DND-41 (cell line): ENCODE data around the gene MRPS17.

ENCODE experiments used
- ATAC-seq: fragments of 200-7000 bp; cut with Tn5 transposase; 3 replicates; pipeline ENCODE4 v1.9.1; 2021; ENCODE audit warnings: low read depth; ENCODE audit not compliant: insufficient read depth
- DNase-seq: peaks from one replicate; pipeline ENCODE4 v3.0.0-alpha.2; 2020
- H2AFZ ChIP-seq: 2 replicates; pipeline ENCODE4 v1.6.0; 2012; ENCODE audit warnings: low read depth, low read length
- H3K27ac ChIP-seq: 2 replicates; pipeline ENCODE4 v1.5.1; 2012; ENCODE audit warnings: low read length, inconsistent platforms
- H3K27me3 ChIP-seq: fragments of 200-600 bp; sonication (generic); 2 replicates; pipeline ENCODE4 v1.6.0; 2012; ENCODE audit warnings: low read length, mild to moderate bottlenecking, inconsistent platforms; ENCODE audit not compliant: insufficient read depth, poor library complexity
- H3K36me3 ChIP-seq: 2 replicates; pipeline ENCODE4 v1.5.1; 2012; ENCODE audit warnings: low read length, inconsistent platforms; ENCODE audit not compliant: insufficient read depth
- H3K4me1 ChIP-seq: 2 replicates; pipeline ENCODE4 v1.5.1; 2012; ENCODE audit warnings: mild to moderate bottlenecking, low read length; ENCODE audit not compliant: insufficient read depth
- H3K4me2 ChIP-seq: 2 replicates; pipeline ENCODE4 v1.6.0; 2012; ENCODE audit warnings: mild to moderate bottlenecking, moderate library complexity, low read length, inconsistent platforms; ENCODE audit not compliant: insufficient read depth
- H3K4me3 ChIP-seq, 2 experiments: fragments of 200-600 bp in 1 of 2; shearing (Covaris generic) in 1 of 2; 2 replicates each; pipeline ENCODE4 v1.5.1; 2012 to 2016; ENCODE audit warnings: inconsistent platforms in 2 of 2, low read length in 2 of 2, mild to moderate bottlenecking in 2 of 2, low read depth in 1 of 2, moderate library complexity in 1 of 2
- H3K79me2 ChIP-seq: 2 replicates; pipeline ENCODE4 v1.6.0; 2012; ENCODE audit warnings: low read length, inconsistent platforms; ENCODE audit not compliant: insufficient read depth
- H3K9ac ChIP-seq: 2 replicates; pipeline ENCODE4 v1.6.0; 2012; ENCODE audit warnings: low read depth, mild to moderate bottlenecking, inconsistent platforms, low read length, moderate library complexity
- H3K9me3 ChIP-seq: 2 replicates; pipeline ENCODE4 v1.5.1; 2012; ENCODE audit warnings: low read length, moderate library complexity, mild to moderate bottlenecking, inconsistent platforms; ENCODE audit not compliant: insufficient read depth, severe bottlenecking
- H4K20me1 ChIP-seq: 2 replicates; pipeline ENCODE4 v1.6.0; 2012; ENCODE audit warnings: low read length; ENCODE audit not compliant: insufficient read depth
- CTCF ChIP-seq: IDR thresholded peaks from 2 replicates; pipeline ENCODE4 v1.5.1; 2012; ENCODE audit warnings: borderline replicate concordance, low read length, moderate library complexity, mild to moderate bottlenecking; ENCODE audit not compliant: poor library complexity, severe bottlenecking; ENCODE audit errors: extremely low read depth
- EZH2 ChIP-seq: IDR thresholded peaks from 3 replicates; pipeline ENCODE4 v1.6.1; 2012; ENCODE audit warnings: borderline replicate concordance, low read depth, mild to moderate bottlenecking, moderate library complexity, low read length, inconsistent platforms; ENCODE audit not compliant: severe bottlenecking

MRPS17 gene

GRCh38 chr7:55996856-55997500 is 45.3 kb downstream of the MRPS17 start:
- Histone ChIP-seq H3K36me3 (peaks cover 58% of the 10 kb centered on the region), H3K4me1 (no peaks in the 10 kb centered on the region), H4K20me1 (no peaks in the 10 kb centered on the region), H3K4me2 (no peak overlapping the region), H3K4me3 (no peak overlapping the region), H3K9me3 (no peaks in the 10 kb centered on the region), H2AFZ (no peak overlapping the region), H3K9ac (no peak overlapping the region), H3K27me3 (no peaks in the 10 kb centered on the region), H3K79me2 (no peaks in the 10 kb centered on the region), H3K27ac (no peak overlapping the region)
- DNase-seq (no peak), ATAC-seq (no peak)
- TF ChIP-seq EZH2 (no peak), CTCF (no peak)

- no peaks in the 10 kb centered on the region for H3K27me3 ChIP-seq
- DNase-seq: no peak
- no peak overlapping the region for H3K9ac ChIP-seq
- no peaks in the 10 kb centered on the region for H4K20me1 ChIP-seq
- H2AFZ ChIP-seq: no peak overlapping the region
- no peak for TF ChIP-seq EZH2
- TF ChIP-seq CTCF: no peak
- no peaks in the 10 kb centered on the region for H3K4me1 ChIP-seq
- no peak overlapping the region for H3K27ac ChIP-seq
- H3K4me3 ChIP-seq: no peak overlapping the region
- H3K36me3 ChIP-seq: peaks cover 4% of the 10 kb centered on the region
- H3K9me3 ChIP-seq: no peaks in the 10 kb centered on the region
- H3K79me2 ChIP-seq: no peaks in the 10 kb centered on the region
- no peak overlapping the region for H3K4me2 ChIP-seq
- ATAC-seq: no peak
Measured at GRCh38 chr7:56003749-56004148, 52.1 kb downstream of the MRPS17 start.
